ENCODE data around the gene ABAT.

Gene ABAT

GRCh38 chr16:8717892-8718415, 43.5 kb downstream of the ABAT start:
- no peak for DNase-seq (ENCODE audit: low spot score)

- DNase-seq (ENCODE audit: low spot score): no peak
Observed at GRCh38 chr16:8718851-8719680, 44.6 kb downstream of the ABAT start.

DNA sequence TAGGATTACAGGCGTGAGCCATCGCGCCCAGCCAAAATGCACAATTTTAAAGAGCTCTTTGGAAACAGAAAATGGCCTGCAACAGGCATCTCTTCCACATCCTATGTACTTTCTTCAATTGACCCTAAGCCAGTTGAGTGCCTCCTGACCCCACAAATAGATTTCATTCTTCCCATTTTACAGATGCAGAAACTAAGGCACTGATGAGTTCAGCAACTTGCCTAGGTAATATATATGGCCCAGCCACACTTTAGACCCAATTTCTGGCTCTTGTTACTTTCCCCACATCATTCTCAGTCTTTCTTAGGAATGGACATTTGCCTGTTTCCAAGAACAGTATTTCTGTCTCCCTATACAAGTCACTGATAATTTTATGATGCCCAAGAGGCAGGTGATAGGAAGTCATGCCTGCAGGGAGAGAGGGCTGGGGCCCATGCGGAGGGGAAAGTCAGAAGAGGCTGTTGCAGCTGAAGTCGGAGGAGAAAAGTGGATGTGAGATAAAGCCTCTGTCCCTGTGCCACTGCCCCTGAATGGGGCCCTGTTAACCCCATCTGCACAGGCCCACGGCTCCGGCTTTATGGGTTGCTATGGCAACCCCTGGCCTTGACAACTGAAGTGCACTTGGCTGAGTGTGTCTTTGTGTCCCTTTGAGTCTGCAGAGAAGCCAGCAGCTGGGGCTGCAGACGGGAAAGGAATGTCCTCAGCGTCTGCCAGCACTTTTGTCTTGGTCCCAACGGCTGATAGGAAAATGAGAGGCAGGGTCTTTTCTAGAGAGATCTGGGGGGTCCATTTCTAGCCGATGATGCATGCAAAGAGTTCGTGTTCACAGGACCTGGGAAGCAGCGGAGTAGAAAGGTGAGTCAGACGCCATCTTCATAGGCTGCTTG, 45.9 kb downstream of the ABAT start:
- DNase-seq (ENCODE audit: low spot score): no peak

DNA sequence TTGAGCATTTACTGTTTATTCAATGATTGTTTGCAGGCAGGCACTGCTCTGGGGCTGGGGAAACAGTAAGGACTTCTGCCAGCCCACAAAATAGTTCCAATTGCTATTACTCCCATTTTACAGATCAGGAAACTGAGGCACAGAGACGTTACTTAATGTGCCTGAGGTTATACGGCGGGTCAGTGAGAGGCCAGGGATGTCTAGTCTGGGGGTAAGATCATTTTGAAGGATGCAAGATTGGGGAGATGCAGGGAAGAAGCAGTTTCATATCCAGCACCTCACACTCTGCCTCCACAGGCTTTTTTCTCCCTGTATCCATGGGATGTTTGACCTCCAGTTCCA, 46.5 kb downstream of the ABAT start:
- no peak for DNase-seq (ENCODE audit: low spot score)

DNA sequence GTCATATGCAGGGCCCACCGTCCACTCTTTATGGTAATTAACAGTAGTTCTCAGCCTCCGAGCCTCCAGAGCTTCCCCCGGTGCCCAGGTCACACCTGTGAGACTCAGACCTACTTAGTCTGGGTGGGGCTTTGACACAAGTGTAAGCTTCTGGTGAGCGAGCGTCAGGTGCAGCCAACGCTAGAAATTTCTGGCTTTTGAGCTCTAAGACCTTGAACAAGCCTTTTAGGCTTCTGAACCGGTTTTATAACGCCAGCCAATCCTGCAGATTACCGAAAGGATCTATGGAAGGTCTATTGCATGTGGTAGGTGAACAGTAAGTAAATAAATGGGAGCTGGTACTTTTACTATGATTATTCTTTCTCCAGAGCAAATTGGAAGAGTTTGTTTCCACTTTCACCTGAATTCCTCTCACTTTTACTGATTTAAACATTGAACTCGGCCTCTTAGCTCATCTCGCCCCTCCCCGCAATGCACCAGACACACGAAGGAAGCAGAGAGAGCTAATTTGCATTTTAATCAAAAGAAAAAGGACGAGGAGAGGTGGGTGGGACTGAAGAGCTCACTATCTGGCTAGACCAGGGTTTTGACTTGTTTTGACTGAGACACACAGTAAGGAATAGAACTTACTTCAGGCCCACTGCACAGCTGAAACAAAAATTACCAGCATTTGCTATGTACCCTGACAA, 47.1 kb downstream of the ABAT start:
- DNase-seq (ENCODE audit: low spot score): no peak

DNA sequence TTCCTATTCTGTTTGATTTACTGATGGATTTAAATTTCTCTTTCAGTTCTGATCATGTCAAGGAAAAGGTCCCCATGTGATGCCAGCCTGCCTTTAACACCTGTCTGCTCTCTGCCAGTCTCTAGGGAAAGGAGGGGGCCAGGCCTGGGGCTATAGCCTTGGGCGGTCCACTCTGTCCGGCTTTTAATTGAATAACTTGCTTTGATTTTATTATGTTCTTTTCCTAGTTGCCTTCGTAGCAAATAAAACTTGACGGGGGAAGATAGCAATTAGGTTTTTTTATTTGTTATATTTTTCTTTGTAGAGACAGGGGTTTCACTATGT, 47.6 kb downstream of the ABAT start:
- DNase-seq (ENCODE audit: low spot score): no peak

GRCh38 chr16:8725513-8726178, 51.2 kb downstream of the ABAT start:
- DNase-seq (ENCODE audit: low spot score): no peak

DNA sequence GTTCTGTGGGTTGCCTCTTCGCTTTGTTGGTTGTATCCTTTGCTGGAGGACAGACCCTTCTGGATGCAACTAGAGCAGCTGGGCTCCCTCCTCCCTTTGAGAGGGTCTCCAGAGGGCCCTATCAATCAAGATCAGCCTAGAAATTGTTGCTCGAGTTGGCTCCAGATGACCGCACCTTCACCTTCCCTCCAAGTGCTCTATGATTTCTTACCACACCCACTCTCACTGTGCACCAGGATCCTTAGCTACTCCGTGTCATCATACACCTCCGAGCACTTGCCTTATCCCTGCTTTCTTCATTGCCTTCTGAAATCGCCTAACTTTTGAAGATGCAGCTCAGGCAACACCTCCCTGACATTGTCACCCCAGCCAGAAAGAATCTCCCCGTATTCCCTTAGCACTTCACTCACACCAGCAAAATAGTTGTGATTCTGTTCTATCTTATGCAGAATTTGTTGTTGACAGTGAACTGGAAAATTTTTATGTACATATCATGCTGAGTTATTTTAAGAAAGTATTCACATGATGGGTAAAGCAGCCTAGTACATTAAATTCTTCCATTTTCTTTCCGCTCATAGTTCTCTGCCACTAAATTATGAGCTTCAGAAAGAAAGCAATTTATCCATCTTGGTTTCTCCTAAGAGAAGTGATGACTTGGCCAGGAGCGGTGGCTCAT, 52.9 kb downstream of the ABAT start:
- no peak for DNase-seq (ENCODE audit: low spot score)

- DNase-seq (ENCODE audit: low spot score): no peak
Observed at GRCh38 chr16:8727857-8728618, 53.6 kb downstream of the ABAT start.

DNA sequence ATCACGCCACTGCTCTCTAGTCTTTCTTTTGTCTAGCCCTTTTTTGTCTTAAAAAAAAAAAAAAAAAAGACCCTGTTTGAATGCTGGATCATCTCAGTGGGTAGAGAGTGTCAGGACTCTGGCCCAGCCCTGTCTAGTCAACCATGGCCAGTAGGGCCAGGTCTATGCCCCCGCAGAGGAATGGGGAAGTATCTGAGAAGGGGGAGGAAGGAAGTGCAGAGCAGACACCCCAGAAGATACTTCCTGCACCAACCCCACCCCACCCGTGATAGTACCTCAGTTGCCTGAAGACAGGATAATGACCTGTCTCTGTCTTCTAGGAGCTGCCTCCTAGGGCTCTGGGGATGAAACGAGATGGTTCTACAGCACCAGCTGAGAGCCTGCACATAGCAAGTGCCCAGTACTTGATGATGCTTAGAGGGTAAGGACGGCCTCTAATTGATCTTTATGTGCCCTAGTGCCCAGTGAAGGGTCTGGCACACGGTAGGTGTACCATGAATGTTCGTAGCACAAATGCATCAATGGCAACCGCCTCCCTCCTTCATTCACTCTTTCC, 55.4 kb downstream of the ABAT start:
- no peak for DNase-seq (ENCODE audit: low spot score)

DNA sequence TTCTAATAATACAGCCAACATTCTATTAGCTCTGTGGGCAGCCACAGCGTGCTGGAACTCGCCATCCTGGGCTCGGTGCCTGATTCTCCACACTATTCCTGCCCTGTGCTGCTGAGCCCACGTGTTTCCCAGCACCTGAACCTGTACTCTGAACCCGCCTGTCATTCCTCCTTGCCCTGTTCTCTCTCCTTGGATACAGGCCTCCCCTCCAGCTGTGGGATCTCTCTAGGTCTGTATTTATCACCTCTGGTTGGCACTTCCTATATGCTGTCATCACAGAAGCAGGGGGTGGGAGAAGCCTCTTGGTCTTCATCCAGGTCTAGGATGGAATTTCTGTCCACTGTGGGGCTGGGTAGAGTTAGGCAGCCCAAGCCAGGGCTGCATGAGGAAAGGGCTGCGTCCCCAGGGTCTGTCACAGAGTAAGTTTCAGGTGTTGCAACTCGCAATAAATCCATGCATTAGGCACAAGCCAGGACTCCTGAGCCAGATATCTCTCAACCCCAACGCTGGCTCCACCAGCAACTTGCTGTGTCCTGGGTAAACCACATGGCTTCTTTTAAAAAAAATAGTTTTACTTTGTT, 56.0 kb downstream of the ABAT start:
- no peak for DNase-seq (ENCODE audit: low spot score)

GRCh38 chr16:8733849-8734540, 59.6 kb downstream of the ABAT start:
- no peak for DNase-seq (ENCODE audit: low spot score)

DNA sequence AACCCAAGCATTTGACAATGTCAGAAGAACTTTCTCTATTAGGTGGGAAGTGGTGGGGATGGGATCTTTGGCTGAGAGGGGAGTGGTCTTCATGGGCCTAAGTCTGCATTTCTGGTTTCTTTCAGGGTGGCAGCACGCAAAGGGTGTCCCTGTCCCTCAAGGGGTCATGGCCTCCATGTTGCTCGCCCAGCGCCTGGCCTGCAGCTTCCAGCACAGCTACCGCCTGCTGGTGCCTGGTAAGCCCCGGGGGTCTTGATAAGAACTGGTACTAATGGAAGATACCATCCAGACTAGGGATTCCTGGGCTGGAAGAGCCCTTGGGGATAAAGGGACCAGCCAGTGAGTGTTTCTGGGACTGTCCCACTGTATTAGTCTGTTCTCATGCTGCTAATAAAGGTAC, 61.2 kb downstream of the ABAT start:
- DNase-seq (ENCODE audit: low spot score): no peak

- no peak for DNase-seq (ENCODE audit: low spot score)
Observed at GRCh38 chr16:8736123-8736668, 61.8 kb downstream of the ABAT start.

DNA sequence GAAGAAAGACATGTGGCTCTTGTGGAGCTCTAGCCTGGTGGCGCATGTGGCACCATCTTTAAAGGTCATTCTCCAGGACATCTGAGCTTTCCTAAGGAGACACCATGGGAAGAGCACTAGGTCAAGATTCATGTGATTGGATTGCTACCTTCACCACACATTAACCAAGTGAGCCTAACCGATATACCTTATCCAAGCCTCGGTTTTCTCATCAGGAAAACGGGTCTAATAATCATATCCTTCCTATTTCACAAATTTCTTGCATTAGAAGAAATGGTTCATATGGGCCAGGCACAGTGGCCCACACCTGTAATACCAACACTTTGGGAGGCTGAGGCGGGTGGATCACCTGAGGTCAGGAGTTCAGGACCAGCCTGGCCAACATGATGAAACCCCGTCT, 64.7 kb downstream of the ABAT start:
- no peak for DNase-seq (ENCODE audit: low spot score)

GRCh38 chr16:8739989-8740704, 65.7 kb downstream of the ABAT start:
- DNase-seq (ENCODE audit: low spot score): no peak

DNA sequence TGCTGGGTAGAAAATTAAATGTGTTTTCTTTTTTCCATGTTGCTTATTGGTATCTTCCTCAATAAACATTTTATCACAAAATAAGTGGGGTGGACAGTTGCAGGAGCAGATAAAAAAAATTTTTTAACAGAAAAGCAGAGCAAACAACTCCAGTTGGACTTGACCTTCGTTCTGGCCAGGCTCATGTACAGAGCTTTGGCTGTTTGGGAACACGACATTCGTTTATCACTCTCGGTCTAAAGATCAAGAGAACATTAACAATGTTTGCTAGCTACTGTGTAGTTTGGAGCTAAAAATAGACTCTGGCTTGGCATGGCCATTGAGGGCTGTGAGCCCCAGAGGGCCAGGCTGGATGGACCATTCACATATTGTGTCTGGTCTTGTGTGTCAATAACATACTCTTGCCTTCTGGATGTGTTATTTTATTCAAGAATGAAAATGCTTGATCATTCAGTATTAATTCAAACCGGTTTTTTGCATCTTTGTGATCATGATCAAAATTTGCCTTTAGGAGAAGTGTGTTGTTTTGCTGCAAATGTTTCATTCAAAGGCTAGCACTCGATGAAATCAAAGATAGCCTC, 66.4 kb downstream of the ABAT start:
- no peak for DNase-seq (ENCODE audit: low spot score)

- DNase-seq (ENCODE audit: low spot score): no peak
Observed at GRCh38 chr16:8741636-8742035, 67.2 kb downstream of the ABAT start.

Data from AG08396 (cell line).